SKM-1 (cell line): ENCODE measurements around the gene MLLT3.

Source experiments
- DNase-seq: peaks from one replicate; lab custom pipeline; 2025; ENCODE audit not compliant: unreplicated experiment; lab: John Stamatoyannopoulos, UW

MLLT3 gene

GRCh38 chr9:20355022-20355421 lies 267.3 kb downstream of the MLLT3 start:
- no peak for DNase-seq

- no peak for DNase-seq
Observed at GRCh38 chr9:20353931-20354652, 268.2 kb downstream of the MLLT3 start.

- no peak for DNase-seq
Observed at GRCh38 chr9:20353524-20353923, 268.8 kb downstream of the MLLT3 start.

GRCh38 chr9:20352591-20352990 lies 269.7 kb downstream of the MLLT3 start:
- DNase-seq = no peak

GRCh38 chr9:20351715-20352114 lies 270.6 kb downstream of the MLLT3 start:
- no peak for DNase-seq

GRCh38 chr9:20349568-20349967 lies 272.7 kb downstream of the MLLT3 start:
- DNase-seq = no peak

- DNase-seq = no peak
Observed at GRCh38 chr9:20343325-20343724, 279.0 kb downstream of the MLLT3 start.

GRCh38 chr9:20340511-20340861 lies 281.8 kb downstream of the MLLT3 start:
- no peak for DNase-seq

- DNase-seq = no peak
Observed at GRCh38 chr9:20335668-20336332, 286.5 kb downstream of the MLLT3 start.

GRCh38 chr9:20333991-20334390 lies 288.3 kb downstream of the MLLT3 start:
- no peak for DNase-seq

- DNase-seq = no peak
Observed at GRCh38 chr9:20331095-20331685, 291.1 kb downstream of the MLLT3 start.

- no peak for DNase-seq
Observed at GRCh38 chr9:20330688-20331087, 291.6 kb downstream of the MLLT3 start.

GRCh38 chr9:20326516-20326915 lies 295.8 kb downstream of the MLLT3 start:
- DNase-seq = no peak

GRCh38 chr9:20325008-20325407 lies 297.3 kb downstream of the MLLT3 start:
- DNase-seq = no peak

GRCh38 chr9:20322212-20322611 lies 300.1 kb downstream of the MLLT3 start:
- DNase-seq = no peak

GRCh38 chr9:20321423-20322082 lies 300.7 kb downstream of the MLLT3 start:
- DNase-seq = no peak

- no peak for DNase-seq
Observed at GRCh38 chr9:20320921-20321320, 301.4 kb downstream of the MLLT3 start.

- no peak for DNase-seq
Observed at GRCh38 chr9:20319641-20320337, 302.5 kb downstream of the MLLT3 start.

GRCh38 chr9:20319241-20319640 lies 303.1 kb downstream of the MLLT3 start:
- no peak for DNase-seq

- DNase-seq = no peak
Observed at GRCh38 chr9:20317701-20318100, 304.6 kb downstream of the MLLT3 start.

GRCh38 chr9:20316372-20316771 lies 305.9 kb downstream of the MLLT3 start:
- no peak for DNase-seq
